AG08396 (cell line): ENCODE results near the gene TYMP.

Experiments
- DNase-seq: peaks from one replicate; pipeline ENCODE4 v3.0.0; 2012; ENCODE audit warnings: low spot score, mixed read lengths

Gene TYMP, protein sequence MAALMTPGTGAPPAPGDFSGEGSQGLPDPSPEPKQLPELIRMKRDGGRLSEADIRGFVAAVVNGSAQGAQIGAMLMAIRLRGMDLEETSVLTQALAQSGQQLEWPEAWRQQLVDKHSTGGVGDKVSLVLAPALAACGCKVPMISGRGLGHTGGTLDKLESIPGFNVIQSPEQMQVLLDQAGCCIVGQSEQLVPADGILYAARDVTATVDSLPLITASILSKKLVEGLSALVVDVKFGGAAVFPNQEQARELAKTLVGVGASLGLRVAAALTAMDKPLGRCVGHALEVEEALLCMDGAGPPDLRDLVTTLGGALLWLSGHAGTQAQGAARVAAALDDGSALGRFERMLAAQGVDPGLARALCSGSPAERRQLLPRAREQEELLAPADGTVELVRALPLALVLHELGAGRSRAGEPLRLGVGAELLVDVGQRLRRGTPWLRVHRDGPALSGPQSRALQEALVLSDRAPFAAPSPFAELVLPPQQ

DNA sequence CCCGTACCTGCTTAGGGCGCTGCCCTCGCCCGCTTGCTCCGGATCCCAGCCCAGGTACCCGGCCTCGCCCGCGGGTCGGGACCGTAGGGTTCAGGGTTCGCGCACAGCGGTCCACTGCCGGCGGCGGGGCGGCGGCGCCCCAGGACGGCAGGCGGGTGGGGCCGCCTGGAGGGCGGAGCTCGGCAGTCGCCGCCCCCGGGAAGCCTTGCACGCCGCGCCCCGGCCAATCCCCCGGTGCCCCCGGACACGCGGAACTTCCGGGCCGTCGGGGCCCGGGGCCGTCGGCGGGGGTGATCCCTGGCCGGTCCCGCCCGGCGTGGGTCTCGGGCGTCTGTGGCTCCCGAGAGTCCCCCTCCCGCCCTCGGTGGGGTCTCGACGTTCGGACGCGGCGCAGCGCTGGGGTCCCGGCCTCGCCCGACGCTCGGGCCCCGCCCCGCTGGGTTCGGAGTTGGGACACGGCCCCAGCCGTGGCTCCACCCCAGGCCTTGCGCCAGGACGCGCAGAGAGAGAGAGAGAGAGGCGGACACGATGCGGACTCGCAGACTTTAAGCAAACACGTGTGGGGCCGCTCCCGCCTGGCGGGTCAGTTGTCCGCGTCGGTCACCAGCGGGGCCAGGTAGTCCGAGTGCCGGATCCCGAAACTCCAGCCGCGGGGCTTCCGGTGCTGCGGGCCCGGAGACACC, at the start of gene TYMP:
TYMP (minus strand) TSS at position 116 of the 683 bp plus-strand sequence. CDS start 303 bp downstream, outside the sequence.
- peak; percentile 77 for DNase-seq

DNA sequence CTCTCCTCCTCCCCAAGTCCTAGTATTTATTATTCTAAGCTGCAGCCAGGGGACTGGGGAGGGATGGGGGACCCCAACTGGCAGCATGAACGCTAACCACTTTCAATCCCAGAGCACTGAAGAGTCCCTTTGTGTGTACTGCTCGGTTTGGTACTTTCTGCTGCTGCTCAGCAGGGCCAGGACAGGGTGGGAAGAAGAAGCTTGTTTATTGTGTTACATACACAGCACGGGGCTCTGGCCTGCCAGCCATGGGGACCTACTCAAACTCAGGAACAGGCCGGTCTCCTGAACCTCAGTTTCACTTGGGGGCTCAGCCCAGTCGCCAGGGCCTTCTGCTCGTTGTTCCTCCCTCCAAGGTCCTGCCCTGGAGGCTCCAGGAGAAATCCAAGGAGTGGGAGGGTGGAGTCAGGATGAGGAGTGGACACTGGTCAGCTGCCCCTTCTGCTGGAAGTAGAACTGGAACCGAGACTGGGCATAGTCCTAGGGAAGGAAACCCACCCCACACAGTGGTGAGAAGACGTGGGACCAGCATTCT, 49.0 kb upstream of the TYMP start:
- peak; percentile 12 for DNase-seq

- DNase-seq = peak; percentile 72
Measured at GRCh38 chr22:50577987-50578775, 48.4 kb upstream of the TYMP start, which contains the start of gene CPT1B. TSS of gene CPT1B (minus strand) at chr22:50578427. CDS start at chr22:50577915, 512 bp downstream.

GRCh38 chr22:50577697-50577986, 47.8 kb upstream of the TYMP start:
- no peak for DNase-seq

- DNase-seq = no peak
Measured at GRCh38 chr22:50576806-50577696, 47.2 kb upstream of the TYMP start.

GRCh38 chr22:50576070-50576469, 46.3 kb upstream of the TYMP start:
- DNase-seq = peak; percentile 49

DNA sequence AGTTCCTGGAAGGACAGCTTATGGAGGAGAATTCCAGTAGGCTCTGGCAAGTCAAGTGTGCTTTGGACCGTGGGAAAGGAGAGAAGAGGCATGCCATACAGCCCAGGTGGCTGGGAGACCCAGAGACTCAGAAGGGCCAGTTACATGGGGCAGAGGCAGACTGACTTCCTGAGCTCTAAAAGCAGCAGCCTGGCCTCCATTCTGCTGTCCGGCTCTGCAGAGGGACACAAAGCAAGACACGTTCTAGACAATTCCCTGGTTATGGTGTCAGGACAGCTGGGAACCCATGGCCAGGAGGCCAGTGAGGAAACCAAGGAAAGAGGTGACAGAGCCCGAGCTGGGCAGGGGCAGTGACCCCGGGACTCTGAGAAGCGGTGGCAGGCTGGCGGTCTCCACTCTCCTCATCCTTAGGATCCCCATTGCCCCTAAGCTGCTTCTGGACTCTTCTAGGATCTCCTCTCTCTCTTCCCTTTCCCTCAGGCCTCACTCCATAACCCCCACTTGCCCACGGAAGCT, 45.7 kb upstream of the TYMP start:
- no peak for DNase-seq

DNA sequence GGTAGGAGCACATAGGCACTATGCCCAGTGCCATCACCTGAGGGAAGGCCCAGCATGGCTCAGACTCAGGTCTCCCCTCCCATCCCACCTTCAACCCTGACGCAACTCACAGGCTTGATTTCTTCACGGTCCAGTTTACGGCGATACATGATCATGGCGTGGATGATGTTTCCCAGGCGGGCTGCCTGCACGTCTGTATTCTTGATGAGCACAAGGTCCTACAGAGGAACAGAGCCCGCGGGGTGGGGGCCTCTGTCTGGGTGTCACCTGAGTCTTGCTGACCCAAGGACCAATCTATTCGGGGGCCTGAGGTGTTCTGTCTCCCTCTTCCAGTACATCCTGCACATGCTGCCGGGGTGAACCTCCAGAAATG, 44.6 kb upstream of the TYMP start:
- no peak for DNase-seq

DNA sequence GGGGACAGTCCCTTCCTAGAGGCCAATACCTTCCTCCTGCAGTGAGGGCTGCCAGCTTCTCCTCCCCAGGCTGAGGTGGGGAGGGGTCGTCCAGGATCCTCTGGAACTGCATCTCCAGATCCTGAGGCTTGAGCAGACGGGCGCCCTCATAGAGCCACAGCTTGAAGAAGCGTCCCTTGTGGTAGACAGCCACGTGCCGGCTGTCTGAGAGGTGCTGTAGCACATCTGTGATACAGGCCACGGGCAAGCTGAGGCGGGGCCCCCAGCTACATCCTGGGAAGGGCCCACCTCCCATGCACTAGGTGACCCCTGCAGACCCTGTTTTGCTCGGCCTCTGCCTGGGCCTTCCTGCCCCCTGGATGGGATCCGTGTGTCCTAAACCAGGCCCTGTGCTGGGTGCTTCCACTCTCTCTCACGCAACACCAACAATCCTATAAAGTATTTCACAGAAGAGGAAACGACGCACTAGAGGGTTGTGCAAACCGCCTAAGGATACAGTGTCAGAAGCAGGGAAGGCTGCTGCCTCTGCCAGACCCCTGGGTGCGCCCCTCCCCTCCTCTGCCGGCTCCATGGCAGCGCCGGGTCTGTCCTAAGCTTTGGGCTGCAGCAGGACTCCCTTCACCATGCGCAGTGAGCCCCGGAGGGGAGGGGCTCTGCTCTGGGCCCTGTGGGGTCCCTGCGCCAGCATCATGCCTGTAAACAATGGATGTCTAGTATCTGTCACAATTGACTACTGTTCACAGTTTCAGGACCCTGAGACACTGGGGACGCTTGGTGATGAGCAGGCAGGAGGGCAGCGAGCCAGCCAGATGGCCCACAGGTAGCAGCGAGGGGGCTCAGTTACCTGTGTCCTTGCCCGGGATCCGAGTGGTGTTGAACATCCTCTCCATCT, 43.9 kb upstream of the TYMP start:
- no peak for DNase-seq

- no peak for DNase-seq
Measured at GRCh38 chr22:50572965-50573364, 43.2 kb upstream of the TYMP start.

- DNase-seq = no peak
Measured at GRCh38 chr22:50571264-50572175, 41.7 kb upstream of the TYMP start.

DNA sequence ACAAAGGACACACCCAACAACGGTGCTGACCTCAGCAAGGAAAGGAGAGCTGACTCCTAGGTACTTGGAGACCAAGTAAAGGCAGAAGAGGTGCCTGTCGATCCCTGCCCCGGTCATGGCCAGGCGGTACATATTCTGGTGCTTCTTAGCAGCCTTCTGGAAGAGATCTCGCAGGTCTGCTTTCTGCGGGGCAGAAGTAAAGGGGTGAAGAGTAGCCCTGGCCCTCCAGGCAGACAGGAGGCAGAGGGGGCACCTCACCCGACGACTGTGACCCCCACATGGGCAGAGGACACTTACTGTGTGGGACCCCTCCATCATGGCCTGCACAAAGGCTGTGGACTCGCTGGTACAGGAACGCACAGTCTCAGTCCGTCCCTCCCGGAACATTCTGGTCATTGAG, 41.0 kb upstream of the TYMP start:
- no peak for DNase-seq

- no peak for DNase-seq
Measured at GRCh38 chr22:50569896-50570535, 40.2 kb upstream of the TYMP start.

- no peak for DNase-seq
Measured at GRCh38 chr22:50569041-50569459, 39.2 kb upstream of the TYMP start.

- no peak for DNase-seq
Measured at GRCh38 chr22:50568626-50569025, 38.8 kb upstream of the TYMP start.

GRCh38 chr22:50567721-50568252, 38.0 kb upstream of the TYMP start:
- DNase-seq = no peak

DNA sequence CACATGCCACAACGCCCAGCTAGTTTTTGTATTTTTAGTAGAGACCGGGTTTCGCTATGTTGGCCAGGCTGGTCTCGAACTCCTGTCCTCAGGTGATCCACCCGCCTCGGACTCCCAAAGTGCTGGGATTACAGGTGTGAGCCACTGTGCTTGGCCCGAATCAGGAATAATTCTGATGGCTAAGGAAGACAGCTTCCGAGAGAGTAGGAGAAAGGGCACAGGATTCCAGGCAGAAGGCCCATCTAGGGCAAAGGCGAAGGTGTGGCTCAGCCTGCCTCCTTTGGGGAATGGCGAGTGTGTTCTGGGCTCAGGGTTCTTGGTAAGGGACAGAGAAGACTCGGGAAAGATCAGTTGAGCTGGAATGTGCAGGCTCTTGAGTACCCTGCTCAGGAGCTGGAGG, 34.5 kb upstream of the TYMP start:
- no peak for DNase-seq
